Esophagus squamous epithelium (tissue), 4 donors: ENCODE data around the gene ENPP3.

Experiments
- CTCF ChIP-seq, 6 experiments: fragments of 450-650 bp in 4 of 6; fragments of 200-600 bp in 2 of 6; sonication (generic) in 2 of 6; IDR thresholded peaks; one replicate each; pipeline ENCODE4 v1.5.1; 2016 to 2019; ENCODE audit warnings: antibody characterized with exemption in 6 of 6, mild to moderate bottlenecking in 4 of 6, moderate library complexity in 4 of 6
- POLR2A ChIP-seq, 4 donors: fragments of 450-650 bp; IDR thresholded peaks; one replicate each; pipeline ENCODE4 v1.6.1; 2017; ENCODE audit warnings: antibody characterized with exemption in 4 of 4, mild to moderate bottlenecking in 4 of 4, moderate library complexity in 3 of 4

- no peak for TF ChIP-seq POLR2A (IDR thresholded peaks at IDR 0.05)
- no peak for TF ChIP-seq CTCF (IDR thresholded peaks at IDR 0.05)
Observed at GRCh38 chr6:131663578-131664165, 26.6 kb downstream of the ENPP3 start.
